Stimulated activated CD8-positive, alpha-beta memory T cell treated with anti-CD3 and anti-CD28 coated beads, Interleukin-15, amount 100 ng/mL, for 4 hours (primary cell): ENCODE results near the gene KCNIP4.

Experiments used
- DNase-seq, 2 donors: peaks; one replicate each; pipeline ENCODE4 v3.0.0-alpha.2; 2020; ENCODE audit warnings: low read depth in 2 of 2

Gene KCNIP4

GRCh38 chr4:21848021-21848420 lies 100.6 kb downstream of the KCNIP4 start:
- no peak for DNase-seq

GRCh38 chr4:21845663-21846062 lies 102.9 kb downstream of the KCNIP4 start:
- no peak for DNase-seq

- no peak for DNase-seq
Measured at GRCh38 chr4:21835712-21836111, 112.9 kb downstream of the KCNIP4 start.

- DNase-seq: no peak
Measured at GRCh38 chr4:21830272-21830671, 118.3 kb downstream of the KCNIP4 start.

- DNase-seq: no peak
Measured at GRCh38 chr4:21827575-21827974, 121.0 kb downstream of the KCNIP4 start.

- DNase-seq: no peak
Measured at GRCh38 chr4:21826071-21826470, 122.5 kb downstream of the KCNIP4 start.

- DNase-seq: no peak
Measured at GRCh38 chr4:21819086-21819485, 129.5 kb downstream of the KCNIP4 start.

- DNase-seq: no peak
Measured at GRCh38 chr4:21815651-21816377, 132.8 kb downstream of the KCNIP4 start.

GRCh38 chr4:21811565-21811964 lies 137.0 kb downstream of the KCNIP4 start:
- no peak for DNase-seq

- no peak for DNase-seq
Measured at GRCh38 chr4:21806991-21807390, 141.6 kb downstream of the KCNIP4 start.

- DNase-seq: no peak
Measured at GRCh38 chr4:21802406-21802805, 146.2 kb downstream of the KCNIP4 start.

GRCh38 chr4:21801661-21802385 lies 146.7 kb downstream of the KCNIP4 start:
- DNase-seq: no peak

GRCh38 chr4:21795091-21795490 lies 153.5 kb downstream of the KCNIP4 start:
- DNase-seq: no peak

GRCh38 chr4:21792736-21793135 lies 155.8 kb downstream of the KCNIP4 start:
- DNase-seq: no peak

GRCh38 chr4:21790438-21791029 lies 158.0 kb downstream of the KCNIP4 start:
- no peak for DNase-seq

GRCh38 chr4:21780148-21780547 lies 168.4 kb downstream of the KCNIP4 start:
- no peak for DNase-seq

- no peak for DNase-seq
Measured at GRCh38 chr4:21778702-21779101, 169.9 kb downstream of the KCNIP4 start.

GRCh38 chr4:21775703-21776102 lies 172.9 kb downstream of the KCNIP4 start:
- DNase-seq: no peak

GRCh38 chr4:21769404-21770147 lies 179.0 kb downstream of the KCNIP4 start:
- no peak for DNase-seq

GRCh38 chr4:21768349-21769310 lies 179.9 kb downstream of the KCNIP4 start:
- no peak for DNase-seq

- DNase-seq: no peak
Measured at GRCh38 chr4:21765810-21766407, 182.7 kb downstream of the KCNIP4 start.
